Sigmoid colon (tissue), 3 donors: ENCODE measurements around the gene GARRE1.

Experiments
- CTCF ChIP-seq, 4 experiments: fragments of 450-650 bp in 3 of 4; fragments of 200-600 bp in 1 of 4; IDR thresholded peaks; one replicate each; pipeline ENCODE4 v1.5.1; 2016 to 2019; ENCODE audit warnings: antibody characterized with exemption in 4 of 4, mild to moderate bottlenecking in 3 of 4, moderate library complexity in 2 of 4
- POLR2A ChIP-seq, 2 donors: fragments of 450-650 bp; IDR thresholded peaks; one replicate each; pipeline ENCODE4 v1.6.1; 2016; ENCODE audit warnings: antibody characterized with exemption in 2 of 2, mild to moderate bottlenecking in 2 of 2, moderate library complexity in 2 of 2

GRCh38 chr19:34265221-34265650 is 10.9 kb downstream of the GARRE1 start:
- TF ChIP-seq CTCF (IDR thresholded peaks at IDR 0.05) (no peak), POLR2A (IDR thresholded peaks at IDR 0.05) (no peak)
